Measurements from ENCODE around the gene SRBD1. TPM values are rescaled to one million over a fixed set of nuclear protein-coding genes. Genes with fewer than 3 reads are reported as not detected.

The SRBD1 gene, protein sequence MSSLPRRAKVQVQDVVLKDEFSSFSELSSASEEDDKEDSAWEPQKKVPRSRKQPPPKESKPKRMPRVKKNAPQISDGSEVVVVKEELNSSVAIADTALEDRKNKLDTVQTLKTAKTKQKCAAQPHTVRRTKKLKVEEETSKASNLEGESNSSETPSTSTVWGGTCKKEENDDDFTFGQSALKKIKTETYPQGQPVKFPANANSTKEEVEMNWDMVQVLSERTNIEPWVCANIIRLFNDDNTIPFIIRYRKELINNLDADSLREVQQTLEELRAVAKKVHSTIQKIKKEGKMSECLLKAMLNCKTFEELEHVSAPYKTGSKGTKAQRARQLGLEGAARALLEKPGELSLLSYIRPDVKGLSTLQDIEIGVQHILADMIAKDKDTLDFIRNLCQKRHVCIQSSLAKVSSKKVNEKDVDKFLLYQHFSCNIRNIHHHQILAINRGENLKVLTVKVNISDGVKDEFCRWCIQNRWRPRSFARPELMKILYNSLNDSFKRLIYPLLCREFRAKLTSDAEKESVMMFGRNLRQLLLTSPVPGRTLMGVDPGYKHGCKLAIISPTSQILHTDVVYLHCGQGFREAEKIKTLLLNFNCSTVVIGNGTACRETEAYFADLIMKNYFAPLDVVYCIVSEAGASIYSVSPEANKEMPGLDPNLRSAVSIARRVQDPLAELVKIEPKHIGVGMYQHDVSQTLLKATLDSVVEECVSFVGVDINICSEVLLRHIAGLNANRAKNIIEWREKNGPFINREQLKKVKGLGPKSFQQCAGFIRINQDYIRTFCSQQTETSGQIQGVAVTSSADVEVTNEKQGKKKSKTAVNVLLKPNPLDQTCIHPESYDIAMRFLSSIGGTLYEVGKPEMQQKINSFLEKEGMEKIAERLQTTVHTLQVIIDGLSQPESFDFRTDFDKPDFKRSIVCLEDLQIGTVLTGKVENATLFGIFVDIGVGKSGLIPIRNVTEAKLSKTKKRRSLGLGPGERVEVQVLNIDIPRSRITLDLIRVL
- polyA plus RNA-seq (ENCODE audit: insufficient read length in 3 of 3): 10 to 100 TPM; 19.3 to 23.2 (median 20.6) TPM
- long read RNA-seq, donor 1, partial matches to known transcripts: 0 of 2 reads
- long read RNA-seq, donor 1, other reads (novel, unspliced or antisense): 0 of 2 reads
- long read RNA-seq, donor 2, partial matches to known transcripts: 0 of 4 reads
- long read RNA-seq, donor 2, other reads (novel, unspliced or antisense): 0 of 4 reads
- long read RNA-seq, donor 3, partial matches to known transcripts: 0 of 2 reads
- long read RNA-seq, donor 3, other reads (novel, unspliced or antisense): 0 of 2 reads
- long read RNA-seq, donor 4, partial matches to known transcripts: 0 of 3 reads
- long read RNA-seq, donor 4, other reads (novel, unspliced or antisense): 0 of 3 reads
- long read RNA-seq, donor 5: 0 reads
- long read RNA-seq, donor 6, partial matches to known transcripts: 0 of 3 reads
- long read RNA-seq, donor 6, other reads (novel, unspliced or antisense): 0 of 3 reads
- long read RNA-seq, donor 7, partial matches to known transcripts: 0 of 2 reads
- long read RNA-seq, donor 7, other reads (novel, unspliced or antisense): 0 of 2 reads
- long read RNA-seq, donor 8, partial matches to known transcripts: 0 of 1 reads
- long read RNA-seq, donor 8, other reads (novel, unspliced or antisense): 0 of 1 reads
- long read RNA-seq, donor 9, partial matches to known transcripts: 0 of 3 reads
- long read RNA-seq, donor 9, other reads (novel, unspliced or antisense): 0 of 3 reads
- long read RNA-seq, donor 10, partial matches to known transcripts: 7 of 9 reads
- long read RNA-seq, donor 10, other reads (novel, unspliced or antisense): 0 of 9 reads
- long read RNA-seq, donor 11, partial matches to known transcripts: 0 of 3 reads
- long read RNA-seq, donor 11, other reads (novel, unspliced or antisense): 0 of 3 reads
- long read RNA-seq, donor 12, transcript SRBD1-201 (21 exons, 3,681 nt): major isoform, 6 of 6 reads
- long read RNA-seq, donor 12, partial matches to known transcripts: 0 of 6 reads
- long read RNA-seq, donor 12, other reads (novel, unspliced or antisense): 0 of 6 reads
- long read RNA-seq, donor 13, partial matches to known transcripts: 0 of 1 reads
- long read RNA-seq, donor 13, other reads (novel, unspliced or antisense): 0 of 1 reads
- long read RNA-seq, donor 14: 0 reads
- long read RNA-seq, donor 15, partial matches to known transcripts: 0 of 2 reads
- long read RNA-seq, donor 15, other reads (novel, unspliced or antisense): 0 of 2 reads
- long read RNA-seq, donor 16, partial matches to known transcripts: 0 of 1 reads
- long read RNA-seq, donor 16, other reads (novel, unspliced or antisense): 0 of 1 reads

DNA sequence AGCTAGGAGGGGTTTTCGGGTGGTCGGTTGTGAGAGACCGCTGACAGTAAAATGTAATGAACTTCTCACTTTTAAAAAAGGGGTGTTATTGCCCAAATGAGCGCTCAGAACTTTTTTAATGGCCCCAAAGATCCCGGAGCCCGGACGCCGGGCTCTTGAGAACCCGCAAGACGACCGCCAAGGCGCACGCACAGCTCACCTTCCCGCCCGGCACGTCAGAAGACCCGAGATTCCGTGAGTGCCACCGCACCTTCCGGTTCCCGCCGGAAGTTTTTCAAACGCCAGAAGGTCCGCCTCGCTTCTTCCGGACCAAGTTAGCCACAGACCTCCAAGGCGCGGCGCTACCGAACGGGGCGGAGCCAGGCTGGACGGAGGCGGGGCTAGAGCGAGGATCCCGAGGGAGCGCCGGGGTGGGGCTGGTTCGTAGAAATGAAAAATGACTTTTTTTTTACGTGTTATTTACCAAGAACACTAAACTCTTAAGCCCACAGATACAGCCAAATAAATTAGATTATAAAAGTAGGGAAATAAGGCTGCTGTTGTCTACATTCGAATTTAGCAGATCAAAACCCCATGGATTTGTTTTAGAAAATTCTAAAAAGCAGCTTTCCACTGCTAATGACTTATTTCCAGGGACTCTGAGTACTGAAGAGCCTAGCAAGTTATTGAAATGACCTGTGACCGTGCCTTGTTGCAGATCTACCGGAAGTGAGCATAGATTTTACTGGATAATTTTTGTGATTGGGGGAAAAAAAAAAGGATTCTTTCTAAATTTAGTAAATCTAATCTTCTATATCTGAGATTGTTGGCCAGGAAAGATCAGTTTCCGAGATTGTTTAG lies at the start of gene SRBD1:
SRBD1 (minus strand) TSS at position 248 of the 840 bp plus-strand sequence. CDS start 5,826 bp downstream, outside the sequence.
- peak; percentile 94 for DNase-seq

DNA sequence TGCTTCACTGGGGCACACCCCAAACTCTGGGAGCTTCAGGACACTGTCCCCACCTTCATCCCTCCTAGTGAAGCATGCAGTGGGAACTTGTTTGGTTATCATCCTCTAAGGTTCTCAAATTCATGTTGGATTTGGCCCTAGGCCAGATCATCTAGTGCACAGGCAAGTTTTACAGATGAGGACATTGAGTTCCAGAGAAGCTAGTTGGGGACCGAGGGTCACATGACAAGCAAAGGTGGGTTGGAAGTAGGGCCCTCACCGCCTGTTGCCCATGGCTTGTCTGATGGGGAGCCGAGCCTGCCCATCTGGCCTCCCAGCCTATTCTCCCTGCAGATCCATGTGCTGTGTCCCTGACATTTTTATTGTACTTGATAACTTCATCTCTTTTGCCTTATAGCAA lies 43.2 kb upstream of the SRBD1 start:
- no peak for DNase-seq

DNA sequence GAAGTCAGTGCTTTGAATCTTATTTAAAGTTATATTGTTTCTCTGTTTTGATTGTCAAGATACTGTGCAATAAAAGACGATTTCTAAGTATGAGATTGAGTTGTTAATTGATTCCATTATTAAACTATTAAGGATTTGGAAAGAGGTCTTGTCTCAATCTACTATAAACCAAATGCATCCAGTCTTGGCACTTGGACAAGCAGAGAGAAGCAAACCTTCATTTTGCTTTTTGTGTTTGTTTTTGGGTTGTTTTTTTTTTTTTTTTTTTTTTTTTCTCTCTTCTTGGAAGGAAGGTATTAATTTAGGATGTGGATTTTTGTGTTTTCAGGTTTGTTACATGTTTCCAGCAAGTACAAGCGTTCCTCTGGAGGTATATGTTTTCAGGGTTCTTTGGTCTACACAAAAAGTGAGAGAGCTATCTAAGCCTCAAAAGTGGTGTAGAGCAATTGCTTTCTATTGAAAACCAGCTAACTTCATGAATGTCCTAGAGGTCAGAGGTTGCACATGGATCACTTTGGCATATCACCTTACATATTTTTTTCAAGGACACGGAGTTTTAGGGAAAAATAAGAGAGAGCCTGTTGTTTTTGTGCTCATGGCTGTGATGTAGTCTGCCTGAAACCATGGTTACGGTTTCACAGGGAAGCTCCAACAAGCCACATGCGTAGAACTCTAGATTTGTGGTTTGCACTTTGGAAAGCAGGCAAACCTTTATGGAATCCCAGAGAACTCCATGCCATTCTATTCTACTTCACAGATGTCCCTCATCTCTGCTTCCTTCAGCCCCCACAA lies 42.3 kb upstream of the SRBD1 start:
- DNase-seq: no peak

- no peak for DNase-seq
Observed at GRCh38 chr2:45652090-45653031, 41.3 kb upstream of the SRBD1 start.

- DNase-seq: no peak
Observed at GRCh38 chr2:45651415-45652089, 40.5 kb upstream of the SRBD1 start, which contains the start of gene PRKCE. Gene PRKCE (plus strand): TSS chr2:45651675.

DNA sequence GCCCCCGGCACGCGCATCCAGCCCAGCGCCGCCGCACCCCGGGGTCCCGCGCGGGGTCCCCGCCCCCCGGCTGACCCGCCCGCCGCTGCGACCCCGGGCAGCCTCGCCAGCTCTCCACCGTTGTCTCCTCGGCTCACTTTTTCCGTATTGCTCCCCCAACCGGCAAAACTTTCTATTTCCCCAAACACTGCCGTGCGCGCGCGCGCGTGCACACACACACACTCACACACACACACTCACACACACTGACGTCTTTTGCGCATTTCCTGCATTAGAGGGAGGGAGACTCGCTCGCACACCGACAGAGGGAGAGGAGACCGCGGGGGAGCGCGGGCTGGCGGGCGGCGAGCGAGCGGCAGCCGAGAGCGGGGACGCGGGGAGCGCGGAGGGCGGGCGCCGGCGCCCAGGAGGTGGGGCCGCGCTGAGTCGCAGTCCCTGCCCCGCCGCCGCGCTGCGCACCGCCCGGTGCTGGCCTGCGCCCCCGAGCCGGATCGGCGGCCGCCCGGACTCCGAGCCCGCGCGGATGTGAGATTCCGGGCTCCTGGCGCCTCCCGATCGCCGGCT lies 39.9 kb upstream of the SRBD1 start:
- DNase-seq: peak; percentile 96

DNA sequence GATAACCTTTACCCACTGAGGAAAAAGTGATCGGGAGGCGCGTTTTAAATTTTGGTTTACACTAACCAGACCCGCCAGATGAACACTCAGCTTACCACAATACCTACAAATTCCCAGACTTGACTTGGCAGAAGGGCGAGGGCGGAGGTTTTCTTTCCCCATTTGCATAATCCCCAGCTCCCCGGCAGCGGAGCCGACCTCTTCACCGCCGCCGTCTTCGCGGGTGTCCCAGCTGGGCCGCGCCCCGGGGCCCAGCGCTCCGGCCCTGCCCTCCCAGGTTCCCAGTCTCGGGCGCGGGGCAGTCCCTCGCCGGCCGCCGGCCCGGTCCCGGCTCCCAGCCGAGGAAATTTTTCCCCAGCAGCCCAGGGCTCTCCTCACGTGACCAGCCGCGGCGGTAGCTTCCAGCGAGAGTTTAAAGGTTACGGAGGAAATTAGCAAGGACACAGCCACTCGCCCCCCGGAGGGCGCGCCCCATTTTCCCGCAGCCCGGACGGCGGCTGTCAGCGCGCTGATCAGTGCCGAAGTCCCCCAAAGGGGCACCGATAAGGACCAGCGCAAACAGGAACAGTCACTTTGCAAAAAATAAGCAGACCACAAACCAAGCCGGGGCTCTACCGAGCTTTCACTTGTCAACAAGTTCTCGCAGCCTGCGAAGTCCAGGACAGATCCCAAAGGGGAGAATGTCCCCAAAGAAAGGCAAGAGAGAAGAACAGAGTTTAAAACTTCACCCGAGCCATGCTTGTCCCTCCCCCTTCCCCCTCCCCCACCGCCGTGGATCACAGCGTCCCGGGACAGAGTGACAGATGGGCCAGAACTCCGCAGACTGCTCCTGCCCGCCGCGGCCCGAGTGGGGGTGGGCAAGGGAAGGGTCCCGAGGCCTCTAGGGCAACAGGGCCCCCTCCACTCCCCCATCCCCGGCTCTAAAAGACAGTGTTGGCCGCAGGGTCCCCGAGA lies 39.1 kb upstream of the SRBD1 start:
- DNase-seq: no peak

DNA sequence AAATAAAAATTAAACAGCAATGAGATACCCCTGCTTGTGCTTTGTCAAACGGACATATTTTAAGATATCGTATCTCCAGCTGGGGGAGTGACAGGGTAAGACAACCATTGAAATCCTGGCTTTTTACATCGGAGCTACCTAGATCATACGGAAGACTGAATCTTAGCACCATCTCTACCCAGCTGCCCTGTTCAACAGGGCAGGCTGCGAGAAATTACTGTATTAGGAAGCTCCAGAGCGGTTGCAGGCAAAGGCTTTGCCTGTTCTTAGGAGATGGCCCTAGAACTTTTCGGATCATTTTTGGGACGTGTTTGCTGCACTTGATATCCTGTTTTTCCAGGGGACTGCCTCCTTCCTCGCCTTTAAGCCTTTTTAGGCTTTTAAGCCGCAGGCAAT lies 38.4 kb upstream of the SRBD1 start:
- no peak for DNase-seq

GRCh38 chr2:45648636-45649035 lies 37.6 kb upstream of the SRBD1 start:
- no peak for DNase-seq

DNA sequence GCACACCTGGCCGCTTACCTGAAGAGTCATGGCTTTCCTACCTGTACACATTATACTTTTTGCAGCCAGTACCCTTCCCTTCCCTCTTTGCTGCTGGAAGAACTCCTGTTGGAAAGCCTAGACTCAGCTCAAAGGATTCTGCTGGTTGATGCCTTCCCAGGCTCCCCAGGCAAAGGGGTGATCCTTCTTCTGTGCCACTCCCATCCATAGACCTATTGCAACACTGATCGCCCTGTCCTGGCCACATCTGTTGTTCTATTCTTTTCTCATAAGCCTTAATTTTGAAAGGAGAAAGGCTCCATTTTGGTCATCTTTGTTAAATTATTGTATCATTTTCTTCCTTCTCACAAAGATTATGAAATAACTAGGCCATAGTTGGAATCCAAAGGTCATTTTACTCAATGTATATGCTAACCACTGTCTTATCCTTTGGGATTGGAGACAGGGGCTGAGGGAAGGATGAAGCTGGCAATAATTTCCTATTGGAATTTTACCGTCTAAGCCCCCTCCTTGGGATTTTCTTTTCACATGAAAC lies 37.0 kb upstream of the SRBD1 start:
- DNase-seq: no peak

GRCh38 chr2:45647356-45647755 lies 36.3 kb upstream of the SRBD1 start:
- no peak for DNase-seq

GRCh38 chr2:45646289-45646688 lies 35.2 kb upstream of the SRBD1 start:
- DNase-seq: no peak

- DNase-seq: no peak
Observed at GRCh38 chr2:45643543-45644542, 32.8 kb upstream of the SRBD1 start.
